CMK (cell line): Measurements from ENCODE around the gene DENND1A.
"Not testable (repeated sequence)": the region's sequence is repeated elsewhere in the genome, so short reads cannot be mapped to it uniquely, and the experiment has no call there.

Experiments used
- DNase-seq: peaks from one replicate; pipeline ENCODE4 v3.0.0-alpha.2; 2010; ENCODE audit warnings: low read depth

Gene DENND1A

GRCh38 chr9:123336959-123337358 lies 593.0 kb downstream of the DENND1A start:
- DNase-seq, result no peak

GRCh38 chr9:123336449-123336848 lies 593.5 kb downstream of the DENND1A start:
- no peak for DNase-seq

- no peak for DNase-seq
These were observed 594.0 kb downstream of the DENND1A start for GRCh38 chr9:123335986-123336329.

GRCh38 chr9:123335193-123335985 lies 594.5 kb downstream of the DENND1A start:
- DNase-seq, result no peak

- no peak for DNase-seq
These were observed 595.3 kb downstream of the DENND1A start for GRCh38 chr9:123334639-123335038.

GRCh38 chr9:123333058-123333669 lies 596.8 kb downstream of the DENND1A start:
- DNase-seq, result not testable (repeated sequence)

- DNase-seq, result no peak
These were observed 598.4 kb downstream of the DENND1A start for GRCh38 chr9:123331346-123332060.
